HEK293 (cell line): ENCODE measurements around the gene CEMIP2.

Experiments
- CTCF ChIA-PET: fragments of 350-600 bp; formaldehyde crosslinking; extraction: SDS; loops from one replicate; lab custom pipeline; 2021; ENCODE audit warnings: antibody characterized with exemption; lab: Yijun Ruan, JAX
- POLR2A ChIA-PET: fragments of 300-600 bp; formaldehyde crosslinking; extraction: SDS; loops from one replicate; lab custom pipeline; 2020; ENCODE audit warnings: antibody characterized with exemption, inconsistent platforms; lab: Yijun Ruan, JAX
- H3K27ac ChIP-seq: fragments of 200-500 bp; sonication (Bioruptor generic); 2 replicates; pipeline ENCODE4 v1.5.1; 2014; ENCODE audit warnings: low read depth, low read length, control low read depth, inconsistent platforms; ENCODE audit errors: extremely low read depth
- H3K36me3 ChIP-seq, 2 experiments: fragments of 200-500 bp in 1 of 2; sonication (Bioruptor generic) in 1 of 2; 1 replicate in 1 of 2; 2 replicates in 1 of 2; pipeline ENCODE4 v1.5.1; 2014 to 2017; ENCODE audit warnings: inconsistent platforms in 2 of 2, low read length in 2 of 2; ENCODE audit not compliant: control insufficient read depth in 2 of 2, insufficient read depth in 1 of 2
- H3K4me1 ChIP-seq: fragments of 200-500 bp; sonication (Bioruptor generic); 2 replicates; pipeline ENCODE4 v1.5.1; 2014; ENCODE audit warnings: mild to moderate bottlenecking, low read length, inconsistent platforms; ENCODE audit not compliant: control insufficient read depth, insufficient read depth
- H3K4me3 ChIP-seq: 2 replicates; pipeline ENCODE4 v1.5.1; 2011; ENCODE audit warnings: low read depth, mild to moderate bottlenecking, control low read depth, low read length, moderate library complexity
- H3K9me3 ChIP-seq: fragments of 200-500 bp; sonication (Bioruptor generic); 2 replicates; pipeline ENCODE4 v1.5.1; 2014; ENCODE audit warnings: low read depth, low read length, inconsistent platforms; ENCODE audit not compliant: control insufficient read depth, insufficient read depth
- KLF10 ChIP-seq: fragments of 450-650 bp; IDR thresholded peaks from 2 replicates; pipeline ENCODE4 v1.5.1; 2018; ENCODE audit warnings: missing biosample characterization, mild to moderate bottlenecking, missing genetic modification characterization
- MZF1 ChIP-seq: fragments of 450-650 bp; formaldehyde crosslinking; IDR thresholded peaks from 2 replicates; pipeline ENCODE4 v1.5.1; 2017; ENCODE audit warnings: missing biosample characterization, missing genetic modification characterization, borderline replicate concordance
- TRIM28 ChIP-seq: IDR thresholded peaks from 2 replicates; pipeline ENCODE4 v1.6.1; 2011; ENCODE audit warnings: low read length, control low read depth, borderline replicate concordance
- YY2 ChIP-seq: fragments of 450-650 bp; formaldehyde crosslinking; IDR thresholded peaks from 2 replicates; pipeline ENCODE4 v1.5.1; 2016; ENCODE audit warnings: missing biosample characterization, missing genetic modification characterization
- ZEB2 ChIP-seq: fragments of 450-650 bp; formaldehyde crosslinking; IDR thresholded peaks from 2 replicates; pipeline ENCODE4 v1.5.1; 2016; ENCODE audit warnings: missing biosample characterization, missing genetic modification characterization
- ZFP37 ChIP-seq: fragments of 450-650 bp; formaldehyde crosslinking; IDR thresholded peaks from 2 replicates; pipeline ENCODE4 v1.5.1; 2016; ENCODE audit warnings: missing biosample characterization, missing genetic modification characterization
- ZFP69B ChIP-seq: fragments of 450-650 bp; formaldehyde crosslinking; IDR thresholded peaks from 2 replicates; pipeline ENCODE4 v1.5.1; 2016; ENCODE audit warnings: missing biosample characterization, missing genetic modification characterization
- ZNF114 ChIP-seq: fragments of 450-650 bp; formaldehyde crosslinking; IDR thresholded peaks from 2 replicates; pipeline ENCODE4 v1.5.0; 2017; ENCODE audit warnings: missing biosample characterization, missing genetic modification characterization
- ZNF19 ChIP-seq: fragments of 450-650 bp; formaldehyde crosslinking; IDR thresholded peaks from 2 replicates; pipeline ENCODE4; 2016; ENCODE audit warnings: missing biosample characterization, missing genetic modification characterization, low read depth
- ZNF202 ChIP-seq: fragments of 450-650 bp; formaldehyde crosslinking; IDR thresholded peaks from 2 replicates; pipeline ENCODE4 v1.5.1; 2016; ENCODE audit warnings: missing biosample characterization, missing genetic modification characterization, borderline replicate concordance
- ZNF221 ChIP-seq: fragments of 450-650 bp; formaldehyde crosslinking; IDR thresholded peaks from 2 replicates; pipeline ENCODE4 v1.5.1; 2017; ENCODE audit warnings: missing biosample characterization, missing genetic modification characterization, borderline replicate concordance
- ZNF274 ChIP-seq, 2 experiments: fragments of 200-500 bp in 1 of 2; fragments of 450-650 bp in 1 of 2; sonication (Bioruptor generic) in 1 of 2; formaldehyde crosslinking in 1 of 2; IDR thresholded peaks; 2 replicates each; pipeline versions ENCODE4 v1.5.1 to v1.6.1; 2014 to 2016; ENCODE audit warnings: borderline replicate concordance in 1 of 2, inconsistent platforms in 1 of 2, low read length in 1 of 2, missing biosample characterization in 1 of 2, missing genetic modification characterization in 1 of 2
- ZNF350 ChIP-seq: fragments of 450-650 bp; formaldehyde crosslinking; IDR thresholded peaks from 2 replicates; pipeline ENCODE4 v1.5.0; 2017; ENCODE audit warnings: missing biosample characterization, mild to moderate bottlenecking, missing genetic modification characterization
- ZNF354C ChIP-seq: fragments of 450-650 bp; formaldehyde crosslinking; IDR thresholded peaks from 2 replicates; pipeline ENCODE4 v1.5.1; 2016; ENCODE audit warnings: missing biosample characterization, missing genetic modification characterization, low read depth, borderline replicate concordance
- ZNF416 ChIP-seq: fragments of 450-650 bp; formaldehyde crosslinking; IDR thresholded peaks from 2 replicates; pipeline ENCODE4 v1.5.1; 2016; ENCODE audit warnings: missing biosample characterization, missing genetic modification characterization
- ZNF48 ChIP-seq: fragments of 450-650 bp; formaldehyde crosslinking; IDR thresholded peaks from 2 replicates; pipeline ENCODE4 v1.5.1; 2016; ENCODE audit warnings: missing biosample characterization, missing genetic modification characterization
- ZNF529 ChIP-seq: fragments of 450-650 bp; formaldehyde crosslinking; IDR thresholded peaks from 2 replicates; pipeline ENCODE4 v1.5.1; 2017; ENCODE audit warnings: missing genetic modification characterization, missing biosample characterization; ENCODE audit not compliant: insufficient replicate concordance
- ZNF585B ChIP-seq: fragments of 450-650 bp; formaldehyde crosslinking; IDR thresholded peaks from 2 replicates; pipeline ENCODE4 v1.5.1; 2016; ENCODE audit warnings: missing biosample characterization, missing genetic modification characterization
- ZNF654 ChIP-seq: fragments of 450-650 bp; formaldehyde crosslinking; IDR thresholded peaks from 2 replicates; pipeline ENCODE4 v1.5.1; 2016; ENCODE audit warnings: low read depth, missing biosample characterization, missing genetic modification characterization
- TF ChIP-seq, protein P1 (sequence below): fragments of 450-650 bp; formaldehyde crosslinking; IDR thresholded peaks from 2 replicates; pipeline ENCODE4 v1.5.1; 2016; ENCODE audit warnings: missing biosample characterization, missing genetic modification characterization
- TF ChIP-seq, protein P2 (sequence below): fragments of 450-650 bp; formaldehyde crosslinking; IDR thresholded peaks from 2 replicates; pipeline ENCODE4; 2016; ENCODE audit warnings: missing biosample characterization, missing genetic modification characterization
- TF ChIP-seq, protein P3 (sequence below): fragments of 450-650 bp; formaldehyde crosslinking; IDR thresholded peaks from 2 replicates; pipeline ENCODE4 v1.5.1; 2016; ENCODE audit warnings: missing biosample characterization, missing genetic modification characterization
- TF ChIP-seq, protein P4 (sequence below): fragments of 450-650 bp; formaldehyde crosslinking; IDR thresholded peaks from 2 replicates; pipeline ENCODE4 v1.5.1; 2016; ENCODE audit warnings: missing biosample characterization, missing genetic modification characterization
- TF ChIP-seq, protein P5 (sequence below): fragments of 450-650 bp; formaldehyde crosslinking; IDR thresholded peaks from 2 replicates; pipeline ENCODE4 v1.5.1; 2017; ENCODE audit warnings: missing biosample characterization, missing genetic modification characterization

Gene CEMIP2

DNA sequence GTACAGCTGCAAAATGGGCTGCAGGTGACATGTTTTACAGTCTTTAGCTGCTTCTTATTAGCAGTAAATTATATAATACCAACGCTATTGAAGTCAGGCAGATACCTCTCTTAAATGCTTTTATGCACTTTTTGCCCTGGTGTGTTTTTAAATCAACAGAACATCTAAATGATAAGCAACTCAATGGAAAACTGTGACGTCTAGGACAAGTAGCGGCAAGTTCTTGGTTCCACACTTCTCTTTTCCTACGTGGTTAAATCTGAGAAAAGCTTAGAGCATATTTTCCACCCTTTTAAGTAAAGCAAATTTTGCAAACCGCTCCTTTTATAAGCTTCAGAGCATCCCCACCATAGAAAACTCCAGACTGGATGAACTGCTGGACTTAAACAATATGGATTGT, 58.1 kb downstream of the CEMIP2 start:
- peaks cover 3 to 45% of the 10 kb centered on the region in 2 experiments for H3K36me3 ChIP-seq
- no peak for TF ChIP-seq ZNF19 (tag by site-specific recombination)
- TF ChIP-seq, protein P1, sequence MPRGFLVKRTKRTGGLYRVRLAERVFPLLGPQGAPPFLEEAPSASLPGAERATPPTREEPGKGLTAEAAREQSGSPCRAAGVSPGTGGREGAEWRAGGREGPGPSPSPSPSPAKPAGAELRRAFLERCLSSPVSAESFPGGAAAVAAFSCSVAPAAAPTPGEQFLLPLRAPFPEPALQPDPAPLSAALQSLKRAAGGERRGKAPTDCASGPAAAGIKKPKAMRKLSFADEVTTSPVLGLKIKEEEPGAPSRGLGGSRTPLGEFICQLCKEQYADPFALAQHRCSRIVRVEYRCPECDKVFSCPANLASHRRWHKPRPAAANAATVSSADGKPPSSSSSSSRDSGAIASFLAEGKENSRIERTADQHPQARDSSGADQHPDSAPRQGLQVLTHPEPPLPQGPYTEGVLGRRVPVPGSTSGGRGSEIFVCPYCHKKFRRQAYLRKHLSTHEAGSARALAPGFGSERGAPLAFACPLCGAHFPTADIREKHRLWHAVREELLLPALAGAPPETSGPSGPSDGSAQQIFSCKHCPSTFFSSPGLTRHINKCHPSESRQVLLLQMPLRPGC (tag by site-specific recombination) = no peak
- no peak for TF ChIP-seq ZNF274 (IDR thresholded peaks at IDR 0.05; ENCODE audit: low read length)
- no peak for TF ChIP-seq ZNF274 (tag by site-specific recombination; IDR thresholded peaks at IDR 0.05; ENCODE audit: borderline replicate concordance)
- CTCF ChIA-PET = interaction anchor here (0.7 to 1.1 kb wide), 3 partner anchors 24 to 108 kb away, joined by 3 to 4 read pairs (median 3); no protein-coding TSS in a partner anchor
- POLR2A ChIA-PET = no interaction called here
- H3K4me3 ChIP-seq = no peak overlapping the region
- H3K9me3 ChIP-seq = no peaks in the 10 kb centered on the region
- H3K4me1 ChIP-seq = no peaks in the 10 kb centered on the region
- no peak overlapping the region for H3K27ac ChIP-seq

DNA sequence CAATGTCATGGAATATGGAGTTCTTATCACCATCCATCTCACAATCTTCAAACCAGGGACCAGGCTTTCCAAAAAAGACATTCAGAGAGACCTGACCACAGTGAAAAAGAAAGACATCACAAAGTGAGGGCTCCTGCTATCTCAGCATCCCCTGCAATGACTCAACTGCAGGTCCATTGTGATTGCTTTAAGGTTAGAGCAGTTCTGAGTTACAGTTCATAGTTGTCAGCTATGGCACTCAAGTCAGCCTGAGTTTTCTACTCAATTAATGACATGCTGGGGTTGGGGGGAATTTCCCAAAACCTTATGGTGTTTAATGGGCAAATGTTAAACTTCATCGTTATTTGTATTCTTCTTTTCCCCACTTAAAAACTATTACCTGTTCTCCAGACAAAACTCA, 58.9 kb downstream of the CEMIP2 start:
- H3K36me3 ChIP-seq = peaks cover 3 to 50% of the 10 kb centered on the region in 2 experiments
- no peak overlapping the region for H3K27ac ChIP-seq
- no peak for TF ChIP-seq ZNF202 (tag by site-specific recombination)
- no peak for TF ChIP-seq MZF1 (tag by site-specific recombination)
- TF ChIP-seq YY2 (tag by site-specific recombination) = no peak
- TF ChIP-seq ZNF48 = no peak
- TF ChIP-seq ZNF221 (tag by site-specific recombination) = no peak
- TF ChIP-seq ZNF416 (tag by site-specific recombination) = no peak
- TF ChIP-seq ZNF585B (tag by site-specific recombination) = no peak
- no peak for TF ChIP-seq ZNF19 (tag by site-specific recombination)
- TF ChIP-seq ZFP37 (tag by site-specific recombination) = no peak
- no peak for TF ChIP-seq ZNF654 (tag by site-specific recombination)
- TF ChIP-seq, all 188 proteins: peak for 0
- CTCF ChIA-PET = interaction anchor here (0.9 to 1.2 kb wide), 3 partner anchors 8 to 109 kb away, joined by 3 to 4 read pairs (median 4); no protein-coding TSS in a partner anchor
- H3K4me3 ChIP-seq = no peak overlapping the region
- POLR2A ChIA-PET = no interaction called here
- H3K4me1 ChIP-seq = no peaks in the 10 kb centered on the region
- H3K9me3 ChIP-seq = no peaks in the 10 kb centered on the region

DNA sequence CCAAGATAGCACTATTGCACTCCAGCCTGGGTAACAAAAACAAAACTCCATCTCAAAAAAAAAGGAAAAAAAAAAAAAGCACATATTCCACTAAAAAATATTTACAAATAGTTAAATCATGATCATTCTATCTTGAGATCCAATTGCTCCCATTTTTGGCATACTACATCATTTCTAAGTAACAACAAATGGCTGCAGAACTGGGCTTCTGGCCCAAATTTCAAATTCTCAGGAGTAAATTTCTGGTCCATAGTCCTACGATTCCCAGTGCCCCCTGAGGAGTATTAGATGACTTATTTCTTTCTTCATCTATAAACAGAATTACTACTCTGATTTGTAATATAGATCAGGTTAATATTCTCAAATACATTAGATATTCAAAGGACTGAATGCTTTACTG, 62.1 kb downstream of the CEMIP2 start:
- POLR2A ChIA-PET = no interaction called here
- CTCF ChIA-PET = interaction anchor here (1.2 kb wide), 1 partner anchor 113 kb away, joined by 4 read pairs; no protein-coding TSS in a partner anchor
- no peak for TF ChIP-seq ZNF529 (tag by site-specific recombination)
- TF ChIP-seq, protein P2, sequence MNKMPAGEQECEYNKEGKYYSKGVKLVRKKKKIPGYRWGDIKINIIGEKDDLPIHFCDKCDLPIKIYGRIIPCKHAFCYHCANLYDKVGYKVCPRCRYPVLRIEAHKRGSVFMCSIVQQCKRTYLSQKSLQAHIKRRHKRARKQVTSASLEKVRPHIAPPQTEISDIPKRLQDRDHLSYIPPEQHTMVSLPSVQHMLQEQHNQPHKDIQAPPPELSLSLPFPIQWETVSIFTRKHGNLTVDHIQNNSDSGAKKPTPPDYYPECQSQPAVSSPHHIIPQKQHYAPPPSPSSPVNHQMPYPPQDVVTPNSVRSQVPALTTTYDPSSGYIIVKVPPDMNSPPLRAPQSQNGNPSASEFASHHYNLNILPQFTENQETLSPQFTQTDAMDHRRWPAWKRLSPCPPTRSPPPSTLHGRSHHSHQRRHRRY (tag by site-specific recombination) = no peak
- TF ChIP-seq ZNF114 (tag by site-specific recombination) = no peak
- TF ChIP-seq, protein P3, sequence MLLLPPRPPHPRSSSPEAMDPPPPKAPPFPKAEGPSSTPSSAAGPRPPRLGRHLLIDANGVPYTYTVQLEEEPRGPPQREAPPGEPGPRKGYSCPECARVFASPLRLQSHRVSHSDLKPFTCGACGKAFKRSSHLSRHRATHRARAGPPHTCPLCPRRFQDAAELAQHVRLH (tag by site-specific recombination) = no peak
- TF ChIP-seq ZNF654 (tag by site-specific recombination) = no peak
- TF ChIP-seq ZEB2 = no peak
- TF ChIP-seq, protein P4, sequence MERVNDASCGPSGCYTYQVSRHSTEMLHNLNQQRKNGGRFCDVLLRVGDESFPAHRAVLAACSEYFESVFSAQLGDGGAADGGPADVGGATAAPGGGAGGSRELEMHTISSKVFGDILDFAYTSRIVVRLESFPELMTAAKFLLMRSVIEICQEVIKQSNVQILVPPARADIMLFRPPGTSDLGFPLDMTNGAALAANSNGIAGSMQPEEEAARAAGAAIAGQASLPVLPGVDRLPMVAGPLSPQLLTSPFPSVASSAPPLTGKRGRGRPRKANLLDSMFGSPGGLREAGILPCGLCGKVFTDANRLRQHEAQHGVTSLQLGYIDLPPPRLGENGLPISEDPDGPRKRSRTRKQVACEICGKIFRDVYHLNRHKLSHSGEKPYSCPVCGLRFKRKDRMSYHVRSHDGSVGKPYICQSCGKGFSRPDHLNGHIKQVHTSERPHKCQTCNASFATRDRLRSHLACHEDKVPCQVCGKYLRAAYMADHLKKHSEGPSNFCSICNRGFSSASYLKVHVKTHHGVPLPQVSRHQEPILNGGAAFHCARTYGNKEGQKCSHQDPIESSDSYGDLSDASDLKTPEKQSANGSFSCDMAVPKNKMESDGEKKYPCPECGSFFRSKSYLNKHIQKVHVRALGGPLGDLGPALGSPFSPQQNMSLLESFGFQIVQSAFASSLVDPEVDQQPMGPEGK (tag by site-specific recombination) = no peak
- TF ChIP-seq ZFP69B (tag by site-specific recombination) = no peak
- TF ChIP-seq ZNF416 (tag by site-specific recombination) = no peak
- TF ChIP-seq, protein P5, sequence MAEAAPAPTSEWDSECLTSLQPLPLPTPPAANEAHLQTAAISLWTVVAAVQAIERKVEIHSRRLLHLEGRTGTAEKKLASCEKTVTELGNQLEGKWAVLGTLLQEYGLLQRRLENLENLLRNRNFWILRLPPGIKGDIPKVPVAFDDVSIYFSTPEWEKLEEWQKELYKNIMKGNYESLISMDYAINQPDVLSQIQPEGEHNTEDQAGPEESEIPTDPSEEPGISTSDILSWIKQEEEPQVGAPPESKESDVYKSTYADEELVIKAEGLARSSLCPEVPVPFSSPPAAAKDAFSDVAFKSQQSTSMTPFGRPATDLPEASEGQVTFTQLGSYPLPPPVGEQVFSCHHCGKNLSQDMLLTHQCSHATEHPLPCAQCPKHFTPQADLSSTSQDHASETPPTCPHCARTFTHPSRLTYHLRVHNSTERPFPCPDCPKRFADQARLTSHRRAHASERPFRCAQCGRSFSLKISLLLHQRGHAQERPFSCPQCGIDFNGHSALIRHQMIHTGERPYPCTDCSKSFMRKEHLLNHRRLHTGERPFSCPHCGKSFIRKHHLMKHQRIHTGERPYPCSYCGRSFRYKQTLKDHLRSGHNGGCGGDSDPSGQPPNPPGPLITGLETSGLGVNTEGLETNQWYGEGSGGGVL = no peak
- TF ChIP-seq ZNF350 (tag by site-specific recombination) = no peak
- TF ChIP-seq ZNF354C = no peak
- no peak for TF ChIP-seq KLF10 (tag by site-specific recombination)
- TF ChIP-seq TRIM28 = no peak

More for the DNA sequence above, 62.1 kb downstream of the CEMIP2 start:
- H3K27ac ChIP-seq = no peak overlapping the region
- H3K4me1 ChIP-seq = no peaks in the 10 kb centered on the region
- no peaks in the 10 kb centered on the region for H3K9me3 ChIP-seq
- no peak overlapping the region for H3K4me3 ChIP-seq
- peaks cover 0 to 38% of the 10 kb centered on the region in 2 experiments; a peak in 2 of 3 replicates for H3K36me3 ChIP-seq
